Measurements from ENCODE around the gene MACO1.

DNA sequence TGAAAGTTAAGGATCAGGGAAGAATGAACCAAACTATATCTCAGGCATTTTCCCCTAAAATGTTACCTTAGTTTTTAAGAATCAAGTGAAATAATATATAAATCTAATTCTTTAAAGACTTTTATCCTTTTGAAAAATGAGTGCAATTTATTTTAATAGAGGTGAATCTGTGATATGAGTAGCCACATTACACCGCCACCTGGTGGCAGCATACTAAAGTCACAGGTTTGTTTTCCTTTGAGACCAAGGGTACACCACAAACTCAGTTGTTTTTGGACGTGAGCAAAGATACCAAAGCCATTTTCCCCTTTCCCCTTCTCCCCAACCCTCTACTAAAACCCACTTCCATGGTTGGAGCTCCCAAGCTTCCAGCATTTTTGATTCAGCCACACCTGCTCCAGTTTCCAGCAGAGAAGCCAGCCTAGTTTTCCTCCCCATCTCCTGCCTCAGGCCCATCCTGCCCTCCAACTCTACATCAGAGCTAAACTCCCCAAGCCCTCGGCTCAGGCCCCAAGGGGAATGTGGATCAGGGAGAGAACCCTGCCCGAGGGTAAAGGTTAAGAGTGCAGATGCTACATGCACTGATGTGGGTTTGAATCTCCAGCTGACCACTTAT, 89.9 kb downstream of the MACO1 start:
- TF ChIP-seq, protein P1, sequence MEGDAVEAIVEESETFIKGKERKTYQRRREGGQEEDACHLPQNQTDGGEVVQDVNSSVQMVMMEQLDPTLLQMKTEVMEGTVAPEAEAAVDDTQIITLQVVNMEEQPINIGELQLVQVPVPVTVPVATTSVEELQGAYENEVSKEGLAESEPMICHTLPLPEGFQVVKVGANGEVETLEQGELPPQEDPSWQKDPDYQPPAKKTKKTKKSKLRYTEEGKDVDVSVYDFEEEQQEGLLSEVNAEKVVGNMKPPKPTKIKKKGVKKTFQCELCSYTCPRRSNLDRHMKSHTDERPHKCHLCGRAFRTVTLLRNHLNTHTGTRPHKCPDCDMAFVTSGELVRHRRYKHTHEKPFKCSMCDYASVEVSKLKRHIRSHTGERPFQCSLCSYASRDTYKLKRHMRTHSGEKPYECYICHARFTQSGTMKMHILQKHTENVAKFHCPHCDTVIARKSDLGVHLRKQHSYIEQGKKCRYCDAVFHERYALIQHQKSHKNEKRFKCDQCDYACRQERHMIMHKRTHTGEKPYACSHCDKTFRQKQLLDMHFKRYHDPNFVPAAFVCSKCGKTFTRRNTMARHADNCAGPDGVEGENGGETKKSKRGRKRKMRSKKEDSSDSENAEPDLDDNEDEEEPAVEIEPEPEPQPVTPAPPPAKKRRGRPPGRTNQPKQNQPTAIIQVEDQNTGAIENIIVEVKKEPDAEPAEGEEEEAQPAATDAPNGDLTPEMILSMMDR (IDR thresholded peaks at IDR 0.05): peak; percentile 57 to 81 (median 72)
- TF ChIP-seq POLR2A (IDR thresholded peaks at IDR 0.05): no peak

Data from thyroid gland (tissue), 4 donors.